Measurements from ENCODE around the gene ALOX12.

ALOX12 gene

DNA sequence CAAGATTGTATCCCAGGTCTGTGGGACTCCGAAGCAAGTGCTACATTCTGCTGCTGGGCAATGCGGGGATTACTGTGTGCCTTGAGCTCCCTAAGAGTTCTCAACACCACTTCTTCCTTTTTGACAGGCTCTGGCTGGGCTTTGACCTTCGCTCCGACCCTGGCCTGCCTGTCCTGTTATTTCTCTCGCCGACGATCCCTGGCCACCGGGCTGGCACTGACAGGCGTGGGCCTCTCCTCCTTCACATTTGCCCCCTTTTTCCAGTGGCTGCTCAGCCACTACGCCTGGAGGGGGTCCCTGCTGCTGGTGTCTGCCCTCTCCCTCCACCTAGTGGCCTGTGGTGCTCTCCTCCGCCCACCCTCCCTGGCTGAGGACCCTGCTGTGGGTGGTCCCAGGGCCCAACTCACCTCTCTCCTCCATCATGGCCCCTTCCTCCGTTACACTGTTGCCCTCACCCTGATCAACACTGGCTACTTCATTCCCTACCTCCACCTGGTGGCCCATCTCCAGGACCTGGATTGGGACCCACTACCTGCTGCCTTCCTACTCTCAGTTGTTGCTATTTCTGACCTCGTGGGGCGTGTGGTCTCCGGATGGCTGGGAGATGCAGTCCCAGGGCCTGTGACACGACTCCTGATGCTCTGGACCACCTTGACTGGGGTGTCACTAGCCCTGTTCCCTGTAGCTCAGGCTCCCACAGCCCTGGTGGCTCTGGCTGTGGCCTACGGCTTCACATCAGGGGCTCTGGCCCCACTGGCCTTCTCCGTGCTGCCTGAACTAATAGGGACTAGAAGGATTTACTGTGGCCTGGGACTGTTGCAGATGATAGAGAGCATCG, 42.4 kb downstream of the ALOX12 start:
- Histone ChIP-seq H3K27ac (ENCODE audit: poor library complexity, severe bottlenecking) (no peak overlapping the region), H3K27me3 (ENCODE audit: insufficient read depth, poor library complexity, severe bottlenecking) (peaks cover 10% of the 10 kb centered on the region), H3K9me3 (ENCODE audit: severe bottlenecking) (no peaks in the 10 kb centered on the region), H3K36me3 (ENCODE audit: low read depth) (no peaks in the 10 kb centered on the region), H3K4me3 (ENCODE audit: severe bottlenecking) (no peak overlapping the region), H3K4me1 (ENCODE audit: insufficient read depth, poor library complexity, severe bottlenecking) (peaks cover 3% of the 10 kb centered on the region)
- no peak for DNase-seq (ENCODE audit: low spot score)
- ATAC-seq (ENCODE audit: low read depth) = no peak
- TF ChIP-seq CTCF (IDR thresholded peaks at IDR 0.05; ENCODE audit: poor library complexity, severe bottlenecking) = no peak

- peaks cover 10% of the 10 kb centered on the region for H3K27me3 ChIP-seq (ENCODE audit: insufficient read depth, poor library complexity, severe bottlenecking)
- H3K36me3 ChIP-seq (ENCODE audit: low read depth) = no peaks in the 10 kb centered on the region
- H3K9me3 ChIP-seq (ENCODE audit: severe bottlenecking) = no peaks in the 10 kb centered on the region
- H3K27ac ChIP-seq (ENCODE audit: poor library complexity, severe bottlenecking) = no peak overlapping the region
- DNase-seq (ENCODE audit: low spot score) (no peak), ATAC-seq (ENCODE audit: low read depth) (no peak)
- no peak overlapping the region for H3K4me3 ChIP-seq (ENCODE audit: severe bottlenecking)
- no peak for TF ChIP-seq CTCF (IDR thresholded peaks at IDR 0.05; ENCODE audit: poor library complexity, severe bottlenecking)
- peaks cover 3% of the 10 kb centered on the region for H3K4me1 ChIP-seq (ENCODE audit: insufficient read depth, poor library complexity, severe bottlenecking)
Measured at GRCh38 chr17:7039832-7040231, 44.0 kb downstream of the ALOX12 start.

- ATAC-seq (ENCODE audit: low read depth) = no peak
- DNase-seq (ENCODE audit: low spot score) = no peak
- H3K9me3 ChIP-seq (ENCODE audit: severe bottlenecking) = no peaks in the 10 kb centered on the region
- peaks cover 10% of the 10 kb centered on the region for H3K27me3 ChIP-seq (ENCODE audit: insufficient read depth, poor library complexity, severe bottlenecking)
- no peaks in the 10 kb centered on the region for H3K36me3 ChIP-seq (ENCODE audit: low read depth)
- H3K4me1 ChIP-seq (ENCODE audit: insufficient read depth, poor library complexity, severe bottlenecking) = peaks cover 13% of the 10 kb centered on the region
- H3K27ac ChIP-seq (ENCODE audit: poor library complexity, severe bottlenecking) = no peak overlapping the region
- no peak overlapping the region for H3K4me3 ChIP-seq (ENCODE audit: severe bottlenecking)
- no peak for TF ChIP-seq CTCF (IDR thresholded peaks at IDR 0.05; ENCODE audit: poor library complexity, severe bottlenecking)
Measured at GRCh38 chr17:7041607-7042500, 46.0 kb downstream of the ALOX12 start.

DNA sequence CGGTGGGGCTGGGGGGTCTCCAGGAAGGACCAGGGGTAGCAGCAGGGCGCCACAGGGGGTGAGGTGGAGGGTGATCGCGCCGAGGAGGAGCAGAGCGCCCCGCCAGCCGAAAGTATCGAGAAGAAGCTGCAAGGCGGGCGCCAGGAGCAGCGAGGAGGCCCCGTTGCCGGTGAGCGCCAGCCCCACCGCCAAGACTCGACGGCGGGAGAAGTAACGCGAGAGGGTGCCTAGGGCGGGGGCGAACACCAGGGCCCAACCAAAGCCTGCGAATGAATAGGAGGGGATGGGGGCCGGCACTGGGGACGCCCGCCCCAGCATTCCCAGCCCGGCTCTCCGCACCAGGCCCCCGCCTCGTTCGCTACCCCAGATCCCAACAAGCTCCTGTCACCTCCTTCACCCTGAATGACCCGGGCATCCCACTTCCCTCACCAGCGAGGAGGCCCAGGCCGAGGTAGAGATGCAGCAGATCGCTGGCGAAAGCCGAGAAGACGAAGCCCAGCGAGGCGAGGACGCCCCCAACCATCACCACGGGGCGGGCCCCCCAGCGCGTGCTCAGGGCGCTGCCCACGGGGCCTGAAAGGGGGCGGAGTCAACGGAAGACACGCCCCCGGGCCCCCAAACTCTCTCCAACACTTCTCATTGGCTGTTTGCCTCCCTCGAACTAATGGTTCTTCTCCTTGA, 46.8 kb downstream of the ALOX12 start:
- H3K27me3 ChIP-seq (ENCODE audit: insufficient read depth, poor library complexity, severe bottlenecking) = peaks cover 10% of the 10 kb centered on the region
- no peak for ATAC-seq (ENCODE audit: low read depth)
- TF ChIP-seq CTCF (IDR thresholded peaks at IDR 0.05; ENCODE audit: poor library complexity, severe bottlenecking) = no peak
- no peaks in the 10 kb centered on the region for H3K9me3 ChIP-seq (ENCODE audit: severe bottlenecking)
- H3K4me3 ChIP-seq (ENCODE audit: severe bottlenecking) = no peak overlapping the region
- peaks cover 13% of the 10 kb centered on the region for H3K4me1 ChIP-seq (ENCODE audit: insufficient read depth, poor library complexity, severe bottlenecking)
- no peaks in the 10 kb centered on the region for H3K36me3 ChIP-seq (ENCODE audit: low read depth)
- no peak overlapping the region for H3K27ac ChIP-seq (ENCODE audit: poor library complexity, severe bottlenecking)
- DNase-seq (ENCODE audit: low spot score) = no peak

Data from RWPE2 (cell line).